Measurements from ENCODE around the gene E2F2.

Gene E2F2, protein sequence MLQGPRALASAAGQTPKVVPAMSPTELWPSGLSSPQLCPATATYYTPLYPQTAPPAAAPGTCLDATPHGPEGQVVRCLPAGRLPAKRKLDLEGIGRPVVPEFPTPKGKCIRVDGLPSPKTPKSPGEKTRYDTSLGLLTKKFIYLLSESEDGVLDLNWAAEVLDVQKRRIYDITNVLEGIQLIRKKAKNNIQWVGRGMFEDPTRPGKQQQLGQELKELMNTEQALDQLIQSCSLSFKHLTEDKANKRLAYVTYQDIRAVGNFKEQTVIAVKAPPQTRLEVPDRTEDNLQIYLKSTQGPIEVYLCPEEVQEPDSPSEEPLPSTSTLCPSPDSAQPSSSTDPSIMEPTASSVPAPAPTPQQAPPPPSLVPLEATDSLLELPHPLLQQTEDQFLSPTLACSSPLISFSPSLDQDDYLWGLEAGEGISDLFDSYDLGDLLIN

GRCh38 chr1:23530747-23531561, at the start of gene E2F2:
Gene E2F2 (minus strand): TSS chr1:23531233. CDS start chr1:23530793, 440 bp downstream.
- peak; percentile 64 for DNase-seq

DNA sequence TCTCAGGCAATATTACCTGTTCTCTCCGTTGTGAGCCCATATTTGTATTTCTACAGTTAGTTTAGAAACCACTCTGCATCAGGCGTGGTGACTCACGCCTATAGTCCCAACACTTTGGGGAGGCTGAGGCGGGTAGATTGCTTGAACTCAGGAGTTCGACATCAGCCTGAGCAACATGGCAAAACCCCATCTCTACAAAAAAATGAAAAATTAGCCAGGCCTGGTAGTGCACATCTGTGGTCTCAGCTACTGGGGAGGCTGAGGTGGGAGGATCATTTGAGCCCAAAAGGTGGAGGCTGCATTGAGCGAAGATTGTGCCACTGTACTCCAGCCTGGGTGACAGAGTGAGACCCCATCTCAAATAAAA, 47.9 kb upstream of the E2F2 start:
- DNase-seq: no peak

GRCh38 chr1:23578311-23578996, 47.4 kb upstream of the E2F2 start:
- DNase-seq: no peak

GRCh38 chr1:23577056-23578004, 46.3 kb upstream of the E2F2 start:
- no peak for DNase-seq

DNA sequence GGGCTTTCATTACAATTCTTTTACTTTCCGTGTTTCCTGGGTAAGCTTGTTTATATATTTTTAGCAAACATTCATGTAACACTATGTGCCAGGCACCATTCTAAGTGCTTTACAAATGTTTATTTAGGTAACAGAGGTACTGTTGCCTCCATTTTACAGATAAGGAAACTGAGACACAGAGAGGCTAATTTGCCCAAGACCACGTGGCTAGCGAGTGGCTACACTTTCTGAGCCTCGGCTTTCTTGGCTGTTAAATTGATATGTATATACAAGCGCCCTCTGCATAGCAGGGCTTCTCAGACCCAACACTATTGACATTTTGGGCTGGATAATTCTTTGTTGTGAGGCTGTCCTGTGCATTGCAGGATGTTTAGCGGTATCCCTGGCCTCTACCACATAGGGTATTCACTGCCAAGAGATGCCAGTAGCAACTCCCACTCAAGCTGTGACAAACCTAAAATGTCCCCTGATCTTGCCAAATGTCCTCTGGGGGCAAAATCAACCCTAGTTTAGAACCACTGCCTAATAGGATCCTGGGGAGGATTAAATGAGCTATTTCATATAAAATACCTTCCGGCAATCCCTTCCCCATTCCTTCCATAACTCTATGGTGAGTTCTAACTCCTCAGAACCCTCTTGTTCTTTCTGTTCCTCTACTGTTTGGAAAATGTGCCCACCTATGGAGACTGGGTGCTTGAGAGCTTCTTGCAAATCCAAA, 45.5 kb upstream of the E2F2 start:
- no peak for DNase-seq

GRCh38 chr1:23575226-23575810, 44.3 kb upstream of the E2F2 start:
- no peak for DNase-seq

DNA sequence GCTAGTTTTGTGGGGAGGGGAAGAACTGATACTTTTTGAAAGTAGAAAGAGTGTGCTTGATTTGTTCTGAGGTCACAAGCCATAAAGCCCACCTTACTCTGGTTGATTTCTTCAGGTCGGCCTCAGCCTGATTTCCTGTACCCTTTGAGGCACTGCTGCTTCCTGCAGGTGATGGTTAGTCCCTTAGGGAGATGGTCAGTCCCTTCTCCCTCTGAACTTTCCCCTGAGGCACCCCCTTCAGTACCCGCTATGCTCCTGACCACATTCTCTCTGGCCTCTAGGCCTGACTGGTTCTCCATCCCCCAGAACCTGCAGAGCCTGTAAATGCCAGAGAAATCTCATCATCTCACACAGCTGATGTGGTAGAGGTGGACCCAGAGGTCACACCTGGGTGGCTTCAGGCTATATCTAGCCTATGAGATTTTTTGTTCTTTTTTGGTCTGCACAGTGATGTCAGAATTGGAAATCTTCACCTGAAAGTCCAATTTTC, 43.3 kb upstream of the E2F2 start:
- no peak for DNase-seq

GRCh38 chr1:23573574-23574182, 42.6 kb upstream of the E2F2 start:
- no peak for DNase-seq

DNA sequence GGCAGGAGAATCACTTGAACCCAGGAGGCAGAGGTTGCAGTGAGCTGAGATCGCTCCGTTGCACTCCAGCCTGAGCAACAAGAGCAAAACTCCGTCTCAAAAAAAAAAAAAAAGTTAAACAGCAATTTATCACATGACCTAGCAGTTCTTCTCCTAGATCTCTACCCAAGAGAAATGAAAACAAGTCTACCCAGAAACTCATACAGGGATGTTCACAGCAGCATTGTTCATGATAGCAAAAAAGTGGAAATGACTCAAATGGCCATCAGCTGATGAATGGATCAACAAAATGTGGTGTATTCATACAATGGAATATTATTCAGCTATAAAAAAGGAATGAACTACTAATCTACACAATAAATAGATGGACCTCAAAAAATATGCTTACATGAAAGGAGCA, 40.4 kb upstream of the E2F2 start:
- no peak for DNase-seq

DNA sequence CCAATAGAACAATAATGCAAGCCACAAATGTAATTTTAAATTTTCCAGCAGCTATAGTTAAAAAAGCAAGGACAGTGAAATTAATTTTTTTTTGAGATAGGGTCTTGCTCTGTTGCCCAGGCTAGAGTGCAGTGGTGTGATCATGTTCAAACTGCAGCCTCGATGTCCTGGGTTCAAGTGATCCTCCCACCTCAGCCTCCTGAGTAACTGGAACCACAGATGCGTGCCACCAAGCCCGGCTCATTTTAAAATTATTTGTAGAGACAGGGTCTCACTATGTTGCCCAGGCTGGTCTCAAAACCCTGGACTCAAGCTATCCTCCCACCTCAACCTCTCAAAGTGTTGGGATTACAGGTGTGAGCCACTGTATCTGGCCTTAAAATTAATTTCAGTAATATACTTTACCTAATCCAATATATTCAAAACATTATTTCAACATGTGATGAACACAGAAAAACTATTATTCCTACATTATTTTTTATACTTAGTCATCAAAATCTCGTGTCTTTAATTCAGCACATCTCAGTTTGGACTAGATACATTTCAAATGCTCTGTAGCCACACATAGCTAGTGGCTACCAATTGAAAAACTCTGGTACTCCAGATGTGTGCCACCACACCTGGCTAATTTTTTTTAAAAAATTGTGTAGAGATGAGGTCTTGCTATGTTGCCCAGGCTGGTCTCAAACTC, 39.1 kb upstream of the E2F2 start:
- no peak for DNase-seq

DNA sequence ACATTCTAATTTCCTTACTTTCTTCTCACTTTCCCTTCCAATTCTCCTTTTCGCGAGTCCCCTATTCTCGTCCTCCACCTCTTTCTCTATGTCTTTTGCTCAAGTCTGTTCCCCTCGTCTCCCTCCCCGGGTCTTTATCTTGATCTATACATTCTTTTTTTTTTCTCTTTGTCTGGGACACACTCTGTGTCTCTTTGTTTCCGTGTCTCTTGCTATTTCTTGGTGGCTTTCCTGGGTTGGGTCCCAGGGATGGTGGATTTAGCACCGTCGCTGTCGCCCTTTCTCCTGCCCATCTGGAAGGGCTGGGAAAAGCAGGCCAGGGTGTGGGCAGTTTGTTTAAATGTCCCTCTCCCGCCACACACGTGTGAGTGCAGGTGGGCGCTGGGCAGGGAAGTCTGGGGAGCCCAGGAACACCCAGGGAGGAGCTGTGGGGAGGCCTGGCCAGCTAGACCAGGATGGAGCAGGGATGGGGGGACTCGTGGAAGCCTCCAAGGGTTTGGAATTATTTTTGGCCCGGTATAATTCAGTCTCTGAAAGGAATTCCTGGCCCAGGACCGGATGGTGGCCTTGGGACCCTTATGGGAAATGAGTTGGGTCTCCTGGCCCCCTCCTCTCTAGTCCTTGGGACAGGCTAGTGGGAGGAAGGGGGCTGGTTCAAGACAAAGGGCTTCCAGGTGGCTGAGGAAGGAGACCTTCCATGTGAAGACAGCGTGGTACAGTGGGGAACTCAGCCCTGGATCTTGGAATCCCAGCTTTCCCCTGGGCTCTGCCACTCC, 37.8 kb upstream of the E2F2 start:
- no peak for DNase-seq

DNA sequence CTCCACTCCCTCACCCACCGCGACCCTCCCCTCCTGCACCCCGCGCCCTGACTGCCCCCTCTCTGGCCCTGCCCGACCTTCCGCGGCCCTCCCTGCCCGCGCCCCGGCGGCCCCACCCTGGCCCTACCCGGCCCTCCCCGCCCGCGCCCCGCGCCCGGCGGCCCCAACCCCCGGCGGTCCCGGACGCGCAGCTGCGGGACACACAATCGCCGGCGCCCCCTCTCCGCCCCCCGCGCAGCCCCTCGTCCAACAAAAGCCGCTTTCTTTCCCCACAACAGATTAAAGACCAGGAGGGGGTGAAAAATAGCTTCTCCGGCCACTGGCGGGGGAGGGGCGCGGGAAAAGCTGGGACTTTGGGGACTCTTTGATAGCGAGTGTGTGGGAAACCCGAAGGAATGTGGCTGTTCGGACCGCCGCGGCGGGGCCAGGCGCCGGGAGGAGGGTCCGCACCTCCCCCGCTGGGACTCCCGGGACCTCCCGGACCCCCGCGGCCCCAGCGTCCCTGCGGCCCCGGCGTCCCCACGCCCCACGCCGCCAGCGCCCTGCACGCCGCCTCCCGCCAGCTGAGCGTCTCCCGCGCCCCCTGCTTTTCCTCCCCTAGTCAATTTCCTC, 37.1 kb upstream of the E2F2 start:
- no peak for DNase-seq

DNA sequence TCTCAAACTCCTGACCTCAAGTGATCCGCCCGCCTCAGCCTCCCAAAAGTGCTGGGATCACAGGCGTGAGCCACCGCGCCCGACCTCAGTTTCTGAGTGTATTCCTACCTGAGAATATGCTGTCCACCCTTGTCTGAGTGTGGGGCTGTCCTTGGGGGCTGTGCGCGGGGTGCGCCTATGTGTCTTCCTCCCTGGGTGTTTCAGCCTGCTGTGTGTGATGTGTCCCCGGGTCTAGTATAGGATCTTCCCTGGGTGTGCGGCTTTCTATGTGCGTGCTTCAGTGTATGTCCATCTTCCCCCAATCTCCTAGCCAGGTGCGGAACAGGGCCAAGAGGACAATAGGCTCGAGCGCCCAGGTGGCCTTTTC, 36.6 kb upstream of the E2F2 start:
- no peak for DNase-seq

DNA sequence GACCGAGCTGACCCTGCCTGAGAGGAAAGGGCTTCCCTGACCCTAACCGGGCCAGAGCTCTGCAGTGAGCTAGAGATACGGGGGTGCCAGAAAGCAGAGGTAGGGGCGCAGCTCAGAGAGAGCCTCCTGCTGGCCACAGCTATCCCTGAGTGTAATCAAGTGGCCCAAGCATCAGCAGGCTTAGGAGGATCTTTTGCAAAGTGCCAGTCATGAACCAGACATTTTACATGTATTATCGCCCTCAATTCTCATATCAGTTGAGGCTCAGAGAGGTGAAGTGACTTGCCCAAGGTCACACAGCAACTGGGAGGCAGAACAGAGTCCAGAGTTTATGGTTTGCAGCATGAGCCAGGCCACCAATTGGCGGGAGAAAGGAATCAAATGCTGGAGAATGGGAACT, 35.3 kb upstream of the E2F2 start:
- no peak for DNase-seq

GRCh38 chr1:23565776-23566175, 34.7 kb upstream of the E2F2 start:
- DNase-seq: no peak

- no peak for DNase-seq
Measured at GRCh38 chr1:23564529-23565122, 33.6 kb upstream of the E2F2 start.

DNA sequence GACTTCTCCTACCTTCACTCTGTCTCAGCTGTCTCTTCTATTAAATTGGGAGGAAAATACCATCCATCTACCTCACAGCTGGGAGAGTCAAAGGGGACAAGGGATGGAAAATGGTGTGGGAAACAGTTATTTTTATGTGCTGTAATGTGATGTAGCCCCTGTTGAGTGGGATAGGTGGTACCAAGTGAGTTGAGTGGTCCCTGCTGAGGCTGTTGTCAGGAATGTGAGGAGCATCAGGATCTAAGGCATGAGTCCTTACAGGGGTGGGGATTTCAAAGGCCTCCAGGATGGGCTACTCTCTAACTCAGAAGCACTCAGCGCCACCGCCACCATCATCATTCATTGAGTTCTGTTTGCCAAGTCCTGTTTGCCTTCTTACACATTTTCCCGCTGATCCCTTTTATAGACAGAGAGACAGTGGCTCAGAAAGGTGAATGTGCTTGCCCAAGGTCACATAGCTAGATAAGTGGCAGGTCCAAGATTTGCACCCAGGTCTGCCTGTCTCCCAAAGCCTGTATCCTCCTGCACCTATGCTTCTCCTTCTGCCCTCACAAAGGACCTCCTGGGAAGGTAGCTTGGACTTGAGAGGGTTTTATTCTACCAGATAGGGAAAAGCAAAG, 32.8 kb upstream of the E2F2 start:
- no peak for DNase-seq

- no peak for DNase-seq
Measured at GRCh38 chr1:23563003-23563402, 32.0 kb upstream of the E2F2 start.

Data from NCI-H748 treated with DMSO at 0.1 percent for 48 hours (cell line).